H1 (cell line): ENCODE data around the gene SPSB2.

Source experiments
- CHD2 ChIP-seq: IDR thresholded peaks from 2 replicates; pipeline ENCODE4 v1.6.1; 2012; ENCODE audit warnings: low read length, improper control_type of control experiment
- NRF1 ChIP-seq: IDR thresholded peaks from 2 replicates; pipeline ENCODE4 v1.6.1; 2011; ENCODE audit warnings: mild to moderate bottlenecking, low read depth, low read length, improper control_type of control experiment
- POLR2A ChIP-seq, 2 experiments: IDR thresholded peaks; 1 replicate in 1 of 2; 2 replicates in 1 of 2; pipeline ENCODE4 v1.6.1; 2011; ENCODE audit warnings: low read depth in 2 of 2, low read length in 2 of 2, mild to moderate bottlenecking in 2 of 2; ENCODE audit errors: control extremely low read depth in 1 of 2
- RAD21 ChIP-seq, 2 experiments: IDR thresholded peaks in 1 of 2; conservative IDR thresholded peaks in 1 of 2; 2 replicates each; pipeline ENCODE4 v1.6.1; 2011; ENCODE audit warnings: low read depth in 2 of 2, low read length in 2 of 2, improper control_type of control experiment in 1 of 2, inconsistent platforms in 1 of 2, mild to moderate bottlenecking in 1 of 2, moderate library complexity in 1 of 2
- TF ChIP-seq, protein P1 (sequence below): IDR thresholded peaks from 2 replicates; pipeline ENCODE4 v1.6.1; 2012; ENCODE audit warnings: inconsistent platforms
- TF ChIP-seq, protein P2 (sequence below): IDR thresholded peaks from 2 replicates; pipeline ENCODE4 v1.6.1; 2011; ENCODE audit warnings: low read depth, mild to moderate bottlenecking, low read length; ENCODE audit not compliant: insufficient read depth
- TF ChIP-seq, protein P3 (sequence below), 3 experiments: IDR thresholded peaks; 1 replicate in 2 of 3; 2 replicates in 1 of 3; pipeline versions ENCODE4 v1.5.1 to v1.6.1; 2011; ENCODE audit warnings: low read length in 3 of 3, mild to moderate bottlenecking in 3 of 3, inconsistent platforms in 2 of 3, low read depth in 1 of 3, moderate library complexity in 1 of 3; ENCODE audit not compliant: insufficient read depth in 1 of 3; ENCODE audit errors: control extremely low read depth in 1 of 3

DNA sequence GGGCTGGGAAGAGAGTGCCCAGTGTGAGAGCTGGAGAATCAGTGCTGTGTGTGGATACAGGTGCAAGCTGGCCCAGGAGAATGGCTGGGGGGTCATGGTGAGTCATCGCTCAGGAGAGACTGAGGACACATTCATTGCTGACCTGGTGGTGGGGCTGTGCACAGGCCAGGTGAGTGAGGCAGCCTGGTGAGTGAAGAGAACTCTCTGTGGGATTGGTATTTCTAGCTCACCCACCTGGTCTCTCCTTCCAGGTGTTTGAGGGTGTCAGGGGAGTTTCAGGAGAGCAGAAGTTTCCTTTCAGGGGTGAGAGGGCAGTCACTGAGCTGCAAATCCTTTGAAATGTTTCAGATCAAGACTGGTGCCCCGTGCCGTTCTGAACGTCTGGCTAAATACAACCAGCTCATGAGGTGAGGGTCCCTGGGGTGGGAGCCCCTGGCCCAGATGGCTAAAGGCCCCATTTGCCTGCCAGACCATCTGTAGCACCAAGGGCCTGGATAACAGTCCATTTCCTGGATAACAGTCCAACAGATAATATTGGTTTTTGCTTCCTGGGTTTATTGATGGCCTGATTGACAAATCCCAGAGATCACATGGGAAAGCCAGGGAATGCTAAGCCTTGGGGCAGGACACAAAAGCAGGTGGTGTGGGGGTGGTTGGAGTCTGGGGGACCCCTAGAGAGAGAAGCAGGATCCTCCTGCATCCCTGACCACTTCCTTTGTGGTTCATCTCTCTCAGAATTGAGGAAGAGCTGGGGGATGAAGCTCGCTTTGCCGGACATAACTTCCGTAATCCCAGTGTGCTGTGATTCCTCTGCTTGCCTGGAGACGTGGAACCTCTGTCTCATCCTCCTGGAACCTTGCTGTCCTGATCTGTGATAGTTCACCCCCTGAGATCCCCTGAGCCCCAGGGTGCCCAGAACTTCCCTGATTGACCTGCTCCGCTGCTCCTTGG lies 49.2 kb upstream of the SPSB2 start:
- no peak for TF ChIP-seq CHD2
- TF ChIP-seq, protein P1, sequence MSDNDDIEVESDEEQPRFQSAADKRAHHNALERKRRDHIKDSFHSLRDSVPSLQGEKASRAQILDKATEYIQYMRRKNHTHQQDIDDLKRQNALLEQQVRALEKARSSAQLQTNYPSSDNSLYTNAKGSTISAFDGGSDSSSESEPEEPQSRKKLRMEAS: no peak
- TF ChIP-seq, protein P2, sequence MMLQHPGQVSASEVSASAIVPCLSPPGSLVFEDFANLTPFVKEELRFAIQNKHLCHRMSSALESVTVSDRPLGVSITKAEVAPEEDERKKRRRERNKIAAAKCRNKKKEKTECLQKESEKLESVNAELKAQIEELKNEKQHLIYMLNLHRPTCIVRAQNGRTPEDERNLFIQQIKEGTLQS: no peak
- no peak for TF ChIP-seq POLR2A (IDR thresholded peaks at IDR 0.05; ENCODE audit: control extremely low read depth in 1 of 2, low read depth in 2 of 2, low read length in 2 of 2)
- no peak for TF ChIP-seq NRF1
- TF ChIP-seq RAD21 (IDR thresholded peaks at IDR 0.05 in 1 of 2, conservative IDR thresholded peaks at IDR 0.05 in 1 of 2; ENCODE audit: low read depth in 2 of 2, low read length in 2 of 2): no peak
- TF ChIP-seq, protein P3, sequence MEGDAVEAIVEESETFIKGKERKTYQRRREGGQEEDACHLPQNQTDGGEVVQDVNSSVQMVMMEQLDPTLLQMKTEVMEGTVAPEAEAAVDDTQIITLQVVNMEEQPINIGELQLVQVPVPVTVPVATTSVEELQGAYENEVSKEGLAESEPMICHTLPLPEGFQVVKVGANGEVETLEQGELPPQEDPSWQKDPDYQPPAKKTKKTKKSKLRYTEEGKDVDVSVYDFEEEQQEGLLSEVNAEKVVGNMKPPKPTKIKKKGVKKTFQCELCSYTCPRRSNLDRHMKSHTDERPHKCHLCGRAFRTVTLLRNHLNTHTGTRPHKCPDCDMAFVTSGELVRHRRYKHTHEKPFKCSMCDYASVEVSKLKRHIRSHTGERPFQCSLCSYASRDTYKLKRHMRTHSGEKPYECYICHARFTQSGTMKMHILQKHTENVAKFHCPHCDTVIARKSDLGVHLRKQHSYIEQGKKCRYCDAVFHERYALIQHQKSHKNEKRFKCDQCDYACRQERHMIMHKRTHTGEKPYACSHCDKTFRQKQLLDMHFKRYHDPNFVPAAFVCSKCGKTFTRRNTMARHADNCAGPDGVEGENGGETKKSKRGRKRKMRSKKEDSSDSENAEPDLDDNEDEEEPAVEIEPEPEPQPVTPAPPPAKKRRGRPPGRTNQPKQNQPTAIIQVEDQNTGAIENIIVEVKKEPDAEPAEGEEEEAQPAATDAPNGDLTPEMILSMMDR (IDR thresholded peaks at IDR 0.05; ENCODE audit: control extremely low read depth in 1 of 3, insufficient read depth in 1 of 3, low read depth in 1 of 3, low read length in 3 of 3): no peak
